HepG2 (cell line): ENCODE measurements around the gene KIF6.

Experiments
- SCMH1 ChIP-seq: sonication (generic); formaldehyde crosslinking; IDR thresholded peaks from 2 replicates; pipeline ENCODE4 v1.9.0; 2021; ENCODE audit warnings: missing genetic modification reagents, mild to moderate bottlenecking, borderline replicate concordance
- TCF7L2 ChIP-seq: IDR thresholded peaks from 2 replicates; pipeline ENCODE4 v1.6.1; 2011; ENCODE audit warnings: mild to moderate bottlenecking, low read depth, low read length, moderate library complexity
- TF ChIP-seq, protein P1 (sequence below): IDR thresholded peaks from 2 replicates; pipeline ENCODE4 v1.6.1; 2016; ENCODE audit warnings: low read depth, borderline replicate concordance

DNA sequence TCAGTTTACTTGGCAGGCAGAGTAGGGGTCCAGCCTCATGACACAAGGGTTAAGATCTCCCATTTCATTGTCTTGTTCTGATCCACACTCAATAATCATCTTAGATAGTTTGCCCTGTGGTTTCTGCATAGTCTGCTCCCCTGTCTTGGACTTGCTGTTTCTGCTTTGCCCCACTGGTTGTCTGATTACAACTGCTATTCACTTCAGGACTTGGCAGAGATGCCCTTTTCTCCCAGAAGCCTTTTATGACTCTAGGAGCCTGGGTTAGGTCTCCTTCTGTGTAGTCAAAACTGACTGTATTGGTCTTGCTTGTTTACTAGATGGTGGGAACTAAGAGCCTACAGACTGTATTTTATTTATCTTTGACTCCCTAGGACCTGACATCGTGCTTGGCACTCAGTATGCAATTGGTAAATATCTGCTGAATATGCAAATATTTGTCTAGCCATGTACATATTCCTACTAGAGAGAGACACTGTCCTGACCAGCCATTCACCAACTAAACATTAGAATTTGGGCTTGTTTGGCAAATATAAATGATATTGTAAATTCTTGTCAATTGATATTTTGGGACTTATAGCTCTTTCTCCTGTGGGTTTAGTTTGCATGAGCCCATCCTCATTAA, 236.8 kb downstream of the KIF6 start:
- TF ChIP-seq, protein P1, sequence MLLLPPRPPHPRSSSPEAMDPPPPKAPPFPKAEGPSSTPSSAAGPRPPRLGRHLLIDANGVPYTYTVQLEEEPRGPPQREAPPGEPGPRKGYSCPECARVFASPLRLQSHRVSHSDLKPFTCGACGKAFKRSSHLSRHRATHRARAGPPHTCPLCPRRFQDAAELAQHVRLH (CRISPR knock-in tag), result no peak
- TF ChIP-seq TCF7L2 (no peak), SCMH1 (CRISPR knock-in tag) (no peak)
